HL-60/S4 treated with retinoic acid at 250 ng/mL for 4 days and 3 days (cell line): ENCODE results near the gene SULF2.

Experiments used
- in situ Hi-C: fragments of 300-500 bp; cut with MboI; formaldehyde crosslinking; loops from 2 replicates; pipeline ENCODE4 v1.7.0; 2022; ENCODE audit warnings: low sequenced_read_pairs

SULF2 gene

GRCh38 chr20:47659904-47660601 lies 125.2 kb downstream of the SULF2 start:
- in situ Hi-C loops = no loop called here

- in situ Hi-C loops = no loop called here
Observed at GRCh38 chr20:47656318-47656717, 129.0 kb downstream of the SULF2 start.

- in situ Hi-C loops = no loop called here
Observed at GRCh38 chr20:47655635-47656034, 129.6 kb downstream of the SULF2 start.

- in situ Hi-C loops = no loop called here
Observed at GRCh38 chr20:47654370-47654769, 130.9 kb downstream of the SULF2 start.

- in situ Hi-C loops = no loop called here
Observed at GRCh38 chr20:47653869-47654268, 131.4 kb downstream of the SULF2 start.

GRCh38 chr20:47652794-47653193 lies 132.5 kb downstream of the SULF2 start:
- in situ Hi-C loops = no loop called here

- in situ Hi-C loops = no loop called here
Observed at GRCh38 chr20:47652301-47652700, 133.0 kb downstream of the SULF2 start.

GRCh38 chr20:47648943-47649342 lies 136.3 kb downstream of the SULF2 start:
- in situ Hi-C loops = loop anchor here (25.0 kb wide), 1 partner anchor 362 kb away; no protein-coding TSS in a partner anchor

- in situ Hi-C loops = loop anchor here (25.0 kb wide), 1 partner anchor 361 kb away; no protein-coding TSS in a partner anchor
Observed at GRCh38 chr20:47647994-47648393, 137.3 kb downstream of the SULF2 start.

- in situ Hi-C loops = loop anchor here (25.0 kb wide), 1 partner anchor 358 kb away; no protein-coding TSS in a partner anchor
Observed at GRCh38 chr20:47645632-47646031, 139.6 kb downstream of the SULF2 start.

- in situ Hi-C loops = loop anchor here (25.0 kb wide), 1 partner anchor 355 kb away; no protein-coding TSS in a partner anchor
Observed at GRCh38 chr20:47642624-47643023, 142.7 kb downstream of the SULF2 start.

GRCh38 chr20:47642118-47642517 lies 143.2 kb downstream of the SULF2 start:
- in situ Hi-C loops = loop anchor here (25.0 kb wide), 1 partner anchor 355 kb away; no protein-coding TSS in a partner anchor

- in situ Hi-C loops = loop anchor here (25.0 kb wide), 1 partner anchor 352 kb away; no protein-coding TSS in a partner anchor
Observed at GRCh38 chr20:47638851-47639250, 146.4 kb downstream of the SULF2 start.

- in situ Hi-C loops = loop anchor here (25.0 kb wide), 1 partner anchor 348 kb away; no protein-coding TSS in a partner anchor
Observed at GRCh38 chr20:47635256-47635655, 150.0 kb downstream of the SULF2 start.

GRCh38 chr20:47631078-47631477 lies 154.2 kb downstream of the SULF2 start:
- in situ Hi-C loops = loop anchor here (25.0 kb wide), 1 partner anchor 344 kb away; no protein-coding TSS in a partner anchor

- in situ Hi-C loops = loop anchor here (25.0 kb wide), 1 partner anchor 343 kb away; no protein-coding TSS in a partner anchor
Observed at GRCh38 chr20:47629907-47630306, 155.4 kb downstream of the SULF2 start.

- in situ Hi-C loops = loop anchor here (25.0 kb wide), 1 partner anchor 340 kb away; no protein-coding TSS in a partner anchor
Observed at GRCh38 chr20:47627540-47627939, 157.7 kb downstream of the SULF2 start.

GRCh38 chr20:47623206-47623605 lies 162.1 kb downstream of the SULF2 start:
- in situ Hi-C loops = no loop called here

GRCh38 chr20:47622118-47622665 lies 163.1 kb downstream of the SULF2 start:
- in situ Hi-C loops = no loop called here

GRCh38 chr20:47620808-47621805 lies 164.2 kb downstream of the SULF2 start:
- in situ Hi-C loops = no loop called here

- in situ Hi-C loops = no loop called here
Observed at GRCh38 chr20:47618479-47618878, 166.8 kb downstream of the SULF2 start.
